Choroid plexus epithelial cell (primary cell): ENCODE data around the gene GGT7.

Experiments
- DNase-seq: peaks from one replicate; pipeline ENCODE4 v3.0.0-alpha.2; 2010; ENCODE audit warnings: low read depth
- H3K4me3 ChIP-seq: 2 replicates; pipeline ENCODE4 v1.5.1; 2011; ENCODE audit warnings: low read depth, mild to moderate bottlenecking, control low read depth, low read length, moderate library complexity
- TF ChIP-seq, protein P1 (sequence below): conservative IDR thresholded peaks from 2 replicates; pipeline ENCODE4 v1.5.1; 2011; ENCODE audit warnings: low read depth, mild to moderate bottlenecking, control low read depth, inconsistent platforms, low read length, moderate library complexity

The GGT7 gene

DNA sequence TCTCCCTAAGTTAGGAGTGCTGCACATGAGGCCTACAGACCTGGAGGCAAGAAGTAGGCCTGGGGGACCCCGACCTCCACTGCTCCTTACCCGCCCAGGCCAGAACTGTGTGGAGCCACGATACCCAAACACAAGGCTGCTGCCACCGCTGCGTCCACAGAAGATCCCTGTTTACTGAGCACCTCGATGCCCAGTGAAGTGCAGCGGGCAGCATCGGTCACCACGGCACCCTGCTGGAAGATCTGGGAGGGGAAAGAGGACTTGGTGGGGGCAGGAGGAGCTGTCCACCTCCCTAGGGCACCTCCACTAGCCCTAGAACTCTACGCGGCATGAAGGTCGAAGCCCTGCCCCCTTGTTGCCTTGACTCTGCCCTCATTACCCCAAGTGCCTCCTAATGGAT, 9.9 kb downstream of the GGT7 start:
- TF ChIP-seq, protein P1, sequence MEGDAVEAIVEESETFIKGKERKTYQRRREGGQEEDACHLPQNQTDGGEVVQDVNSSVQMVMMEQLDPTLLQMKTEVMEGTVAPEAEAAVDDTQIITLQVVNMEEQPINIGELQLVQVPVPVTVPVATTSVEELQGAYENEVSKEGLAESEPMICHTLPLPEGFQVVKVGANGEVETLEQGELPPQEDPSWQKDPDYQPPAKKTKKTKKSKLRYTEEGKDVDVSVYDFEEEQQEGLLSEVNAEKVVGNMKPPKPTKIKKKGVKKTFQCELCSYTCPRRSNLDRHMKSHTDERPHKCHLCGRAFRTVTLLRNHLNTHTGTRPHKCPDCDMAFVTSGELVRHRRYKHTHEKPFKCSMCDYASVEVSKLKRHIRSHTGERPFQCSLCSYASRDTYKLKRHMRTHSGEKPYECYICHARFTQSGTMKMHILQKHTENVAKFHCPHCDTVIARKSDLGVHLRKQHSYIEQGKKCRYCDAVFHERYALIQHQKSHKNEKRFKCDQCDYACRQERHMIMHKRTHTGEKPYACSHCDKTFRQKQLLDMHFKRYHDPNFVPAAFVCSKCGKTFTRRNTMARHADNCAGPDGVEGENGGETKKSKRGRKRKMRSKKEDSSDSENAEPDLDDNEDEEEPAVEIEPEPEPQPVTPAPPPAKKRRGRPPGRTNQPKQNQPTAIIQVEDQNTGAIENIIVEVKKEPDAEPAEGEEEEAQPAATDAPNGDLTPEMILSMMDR, result no peak
- DNase-seq, result no peak
- no peak overlapping the region for H3K4me3 ChIP-seq

DNA sequence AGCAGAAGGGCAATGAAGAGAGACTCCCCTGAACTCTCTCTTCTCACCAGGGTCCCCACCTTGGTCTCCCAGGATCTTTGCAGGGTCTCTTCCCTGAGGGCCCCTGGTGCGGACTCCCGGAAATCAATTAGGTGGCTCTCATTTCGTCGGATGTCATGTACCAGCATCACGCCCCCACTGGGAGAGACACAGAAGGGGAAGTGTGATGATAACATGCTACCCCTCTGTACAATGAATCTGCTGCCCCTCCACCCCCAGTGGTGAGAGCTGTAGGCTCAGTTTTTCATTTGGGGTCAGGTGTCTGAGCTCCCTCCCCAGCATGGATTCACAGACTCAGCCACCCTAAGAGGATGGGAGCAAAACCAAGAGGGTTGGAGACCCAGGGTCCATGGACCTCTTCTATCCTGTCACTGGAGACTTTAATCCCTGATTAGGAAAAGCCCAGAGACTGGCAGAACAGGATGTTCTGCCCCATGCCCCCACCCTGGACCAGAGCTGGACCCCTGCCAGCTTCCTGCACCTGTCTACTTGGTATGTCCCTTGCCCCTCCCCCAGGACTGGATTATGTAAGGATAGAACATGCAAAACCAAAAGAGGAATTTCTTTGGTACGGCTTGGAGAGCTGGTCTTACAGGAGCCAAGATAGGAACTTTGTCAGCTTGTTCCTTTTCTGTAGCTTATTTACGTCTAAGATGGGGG, 11.1 kb downstream of the GGT7 start:
- TF ChIP-seq, protein P1, result no peak
- H3K4me3 ChIP-seq, result no peak overlapping the region
- no peak for DNase-seq

GRCh38 chr20:34859826-34860545, 12.7 kb downstream of the GGT7 start:
- TF ChIP-seq, protein P1, result no peak
- DNase-seq, result no peak
- H3K4me3 ChIP-seq, result no peak overlapping the region

DNA sequence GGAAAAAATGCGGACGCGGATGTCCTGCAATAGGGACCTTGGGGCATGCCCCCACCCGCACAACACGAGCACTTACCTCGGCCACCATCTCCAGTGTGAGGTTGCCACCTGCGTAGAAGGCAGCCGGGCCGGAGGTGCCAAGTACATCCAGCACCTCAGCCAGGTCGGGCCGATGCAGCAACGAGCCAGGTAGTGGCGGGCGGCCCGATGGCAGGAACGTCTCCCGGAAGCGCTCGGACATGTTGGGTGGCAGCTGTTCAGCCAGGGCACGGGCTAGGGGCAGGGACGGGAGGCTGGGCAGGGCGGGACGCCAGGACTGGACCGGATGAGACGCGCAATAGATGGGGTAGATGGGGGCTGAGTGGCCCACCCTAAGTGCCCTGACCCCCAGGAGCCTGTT, 13.3 kb downstream of the GGT7 start:
- no peak for DNase-seq
- TF ChIP-seq, protein P1, result no peak
- H3K4me3 ChIP-seq, result no peak overlapping the region

DNA sequence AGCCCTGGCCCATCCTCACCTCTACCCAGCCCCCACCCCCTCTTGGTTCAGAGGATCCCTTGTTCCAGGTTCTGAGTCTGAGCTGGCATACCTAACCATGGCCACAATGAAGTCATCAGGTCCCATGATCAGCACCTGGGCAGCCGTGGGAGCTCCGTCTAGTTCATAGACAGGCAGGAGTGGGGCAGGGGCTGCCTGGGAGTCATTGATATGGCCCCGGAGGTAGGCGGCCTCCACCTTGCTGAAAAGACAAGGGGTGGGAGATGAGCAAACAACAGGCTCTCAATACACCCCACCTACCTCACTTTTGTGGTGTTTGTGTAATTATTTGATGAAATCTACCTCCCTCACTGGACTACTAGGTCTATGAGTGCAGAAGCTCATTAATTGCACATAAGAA, 20.4 kb downstream of the GGT7 start:
- H3K4me3 ChIP-seq, result no peak overlapping the region
- TF ChIP-seq, protein P1, result no peak
- no peak for DNase-seq

DNA sequence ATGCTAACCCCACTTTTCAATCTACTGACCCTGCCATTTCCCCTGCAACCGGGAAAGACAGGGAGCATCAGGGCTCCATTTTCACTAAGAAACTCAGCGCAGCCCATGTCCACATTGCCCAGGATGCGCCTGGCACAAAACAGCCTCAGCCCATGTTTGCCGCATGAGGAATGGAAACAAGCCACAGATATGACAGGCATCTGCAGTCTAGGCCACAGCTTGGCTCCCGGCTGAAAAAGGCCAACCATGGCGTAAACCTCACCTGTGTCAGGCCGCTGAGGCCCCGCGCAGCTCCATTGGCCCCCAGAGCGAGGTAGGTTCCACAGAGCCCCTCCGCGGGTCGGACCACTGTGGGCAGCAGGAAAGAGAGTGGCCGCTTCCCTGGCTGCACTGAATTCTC, 21.7 kb downstream of the GGT7 start:
- DNase-seq, result no peak
- TF ChIP-seq, protein P1, result no peak
- no peak overlapping the region for H3K4me3 ChIP-seq

GRCh38 chr20:34849778-34850177, 22.9 kb downstream of the GGT7 start:
- H3K4me3 ChIP-seq, result no peak overlapping the region
- no peak for DNase-seq
- TF ChIP-seq, protein P1, result no peak
